NCI-H1436 treated with DMSO at 0.1 percent for 48 hours (cell line): ENCODE measurements around the gene CALD1.

Source experiments
- DNase-seq: peaks from one replicate; lab custom pipeline; 2025; lab: John Stamatoyannopoulos, UW

The CALD1 gene

DNA sequence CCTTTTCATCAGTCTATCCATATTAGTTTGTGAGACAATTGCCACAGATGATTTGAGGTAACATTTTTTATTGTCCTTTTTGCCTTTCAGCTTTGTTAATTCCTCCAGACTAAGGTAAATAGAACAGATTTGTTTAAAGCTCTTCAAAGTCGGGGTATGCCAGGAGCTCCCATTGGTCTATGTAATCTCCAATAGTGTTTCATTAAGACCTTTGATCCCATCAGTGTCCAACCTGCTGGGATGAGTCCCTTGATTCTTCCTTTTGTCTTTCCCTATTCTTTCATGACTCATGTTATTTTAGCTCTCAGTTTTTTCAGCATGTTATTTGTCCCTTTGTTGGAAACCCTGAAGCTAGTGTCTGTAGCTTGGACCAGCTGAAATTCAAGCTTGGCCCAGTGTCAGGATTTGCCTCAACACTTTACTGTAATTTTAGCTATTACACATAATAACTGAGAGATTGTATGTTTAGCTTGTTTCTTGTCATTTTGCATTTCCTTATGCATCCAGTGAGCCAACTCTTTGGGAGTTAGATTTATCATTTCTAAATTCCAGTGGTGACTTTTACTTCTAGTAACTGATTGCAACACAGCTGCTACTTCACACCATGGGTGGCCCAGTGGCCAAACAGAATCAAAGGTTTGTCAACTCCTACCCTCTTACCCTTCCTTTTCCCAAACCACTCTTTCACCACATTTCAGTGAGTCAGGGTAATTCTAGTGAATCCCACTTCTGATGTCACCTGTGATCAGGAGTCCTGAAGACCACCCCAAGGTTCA, 222.1 kb downstream of the CALD1 start:
- DNase-seq: no peak

DNA sequence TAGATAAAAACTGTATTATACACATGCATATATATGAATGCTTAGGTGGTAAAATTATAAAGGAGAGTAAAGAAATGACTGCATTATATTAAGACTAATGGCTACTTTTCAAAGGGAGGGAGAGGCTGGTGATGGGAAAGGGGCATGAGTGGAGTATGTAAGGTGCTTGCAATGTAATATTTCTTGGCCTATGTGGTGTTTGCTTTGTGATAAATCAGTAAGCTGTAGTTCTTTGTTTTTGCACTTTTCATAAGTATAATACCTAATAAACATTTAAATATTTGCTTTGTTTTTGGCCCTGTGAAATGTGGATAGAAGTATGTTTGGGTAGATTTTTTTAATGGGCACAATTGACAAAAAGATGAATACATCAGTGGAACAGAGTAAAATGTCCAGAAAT, 232.8 kb downstream of the CALD1 start:
- DNase-seq: no peak
